ENCODE measurements around the gene TMEM82. TPM values are rescaled to one million over a fixed set of nuclear protein-coding genes. Genes with fewer than 3 reads are reported as not detected.

The TMEM82 gene
- total and polyA plus RNA-seq, 2 of the 13 experiments (the other 11 are each of a cell fraction or from before 2014, with no cell fraction given), result 0.24 to 0.97 TPM

GRCh38 chr1:15749399-15750291, 7.3 kb downstream of the TMEM82 start (continued):
- TF ChIP-seq ZNF205 (CRISPR knock-in tag; IDR thresholded peaks at IDR 0.05) (no peak), ZNF703 (CRISPR knock-in tag; IDR thresholded peaks at IDR 0.05; ENCODE audit: borderline replicate concordance) (no peak), MXD1 (CRISPR knock-in tag; IDR thresholded peaks at IDR 0.05) (0 out of 2 replicates have a peak, but pooled peaks have one; percentile 35), SIX4 (CRISPR knock-in tag; IDR thresholded peaks at IDR 0.05) (no peak), MIER3 (CRISPR knock-in tag; IDR thresholded peaks at IDR 0.05; ENCODE audit: borderline replicate concordance) (no peak), SAP130 (CRISPR knock-in tag; IDR thresholded peaks at IDR 0.05; ENCODE audit: low read depth) (peak; percentile 43; the same call in 1 of the 2 replicates), FIP1L1 (IDR thresholded peaks at IDR 0.05; ENCODE audit: borderline replicate concordance, insufficient read depth, low read depth, low read length) (no peak), HIC2 (CRISPR knock-in tag; IDR thresholded peaks at IDR 0.05; ENCODE audit: low read depth) (peak; percentile 62), ZNF276 (CRISPR knock-in tag; IDR thresholded peaks at IDR 0.05; ENCODE audit: low read depth) (no peak), ZNF629 (CRISPR knock-in tag; conservative IDR thresholded peaks at IDR 0.05) (peak; percentile 81), HNF4A (CRISPR knock-in tag; IDR thresholded peaks at IDR 0.05) (peak; percentile 41; the same call in 1 of the 2 replicates), ZFX (CRISPR knock-in tag; IDR thresholded peaks at IDR 0.05; ENCODE audit: low read depth) (peak; percentile 74), SP1 (IDR thresholded peaks at IDR 0.05) (no peak), SP1 (CRISPR knock-in tag; IDR thresholded peaks at IDR 0.05) (no peak), ZC3H13 (CRISPR knock-in tag; IDR thresholded peaks at IDR 0.05) (no peak), PHF21A (CRISPR knock-in tag; IDR thresholded peaks at IDR 0.05) (peak; percentile 57; the same call in 1 of the 2 replicates), ELF3 (CRISPR knock-in tag; IDR thresholded peaks at IDR 0.05) (peak; percentile 29; the same call in 1 of the 2 replicates), LBX2 (CRISPR knock-in tag; IDR thresholded peaks at IDR 0.05; ENCODE audit: borderline replicate concordance) (no peak), AHR (CRISPR knock-in tag; IDR thresholded peaks at IDR 0.05) (no peak), ZNF878 (CRISPR knock-in tag; IDR thresholded peaks at IDR 0.05) (no peak), BHLHE40 (IDR thresholded peaks at IDR 0.05; ENCODE audit: low read length) (no peak), HNRNPL (IDR thresholded peaks at IDR 0.05; ENCODE audit: low read depth, low read length) (peak; percentile 81), JARID2 (CRISPR knock-in tag; IDR thresholded peaks at IDR 0.05; ENCODE audit: insufficient replicate concordance) (no peak)
